Activated CD8-positive, alpha-beta memory T cell treated with anti-CD3 and anti-CD28 coated beads for 24 hours (primary cell): ENCODE measurements around the gene MT4.
"Not testable (repeated sequence)": the region's sequence is repeated elsewhere in the genome, so short reads cannot be mapped to it uniquely, and the experiment has no call there.

Source experiments
- DNase-seq: peaks from one replicate; pipeline ENCODE4 v3.0.0-alpha.2; 2020

The MT4 gene

GRCh38 chr16:56560447-56560846 lies 4.4 kb upstream of the MT4 start:
- DNase-seq: no peak

GRCh38 chr16:56561126-56561525 lies 3.7 kb upstream of the MT4 start:
- no peak for DNase-seq

- DNase-seq: no peak
Observed at GRCh38 chr16:56569971-56570370, 5.1 kb downstream of the MT4 start.

GRCh38 chr16:56571525-56571924 lies 6.7 kb downstream of the MT4 start:
- DNase-seq: no peak

GRCh38 chr16:56574625-56575024 lies 9.8 kb downstream of the MT4 start:
- no peak for DNase-seq

- peak; percentile 88 for DNase-seq
Observed at GRCh38 chr16:56576585-56577299, 11.9 kb downstream of the MT4 start.

GRCh38 chr16:56577300-56577625 lies 12.4 kb downstream of the MT4 start:
- DNase-seq: no peak

- no peak for DNase-seq
Observed at GRCh38 chr16:56580391-56581048, 15.6 kb downstream of the MT4 start.

GRCh38 chr16:56582911-56583310 lies 18.0 kb downstream of the MT4 start:
- not testable (repeated sequence) for DNase-seq

GRCh38 chr16:56583351-56584168 lies 18.7 kb downstream of the MT4 start:
- DNase-seq: no peak

- DNase-seq: no peak
Observed at GRCh38 chr16:56584276-56584675, 19.4 kb downstream of the MT4 start.

GRCh38 chr16:56588781-56589140 lies 23.9 kb downstream of the MT4 start:
- no peak for DNase-seq

- DNase-seq: peak; percentile 64
Observed at GRCh38 chr16:56589141-56590039, 24.5 kb downstream of the MT4 start, which contains the start of gene MT3. TSS of gene MT3 (plus strand) at chr16:56589528. CDS start at chr16:56589591, 63 bp downstream.

- DNase-seq: no peak
Observed at GRCh38 chr16:56591377-56592060, 26.6 kb downstream of the MT4 start.

GRCh38 chr16:56593573-56594291 lies 28.9 kb downstream of the MT4 start:
- no peak for DNase-seq

GRCh38 chr16:56594292-56594619 lies 29.4 kb downstream of the MT4 start:
- DNase-seq: no peak

GRCh38 chr16:56600398-56600999 lies 35.6 kb downstream of the MT4 start:
- DNase-seq: no peak

GRCh38 chr16:56601325-56601724 lies 36.5 kb downstream of the MT4 start:
- DNase-seq: no peak

- DNase-seq: no peak
Observed at GRCh38 chr16:56603589-56603988, 38.7 kb downstream of the MT4 start.

- DNase-seq: no peak
Observed at GRCh38 chr16:56604966-56605365, 40.1 kb downstream of the MT4 start.

- DNase-seq: no peak
Observed at GRCh38 chr16:56605475-56605874, 40.6 kb downstream of the MT4 start.
